ENCODE data around the gene SRCAP. TPM values are rescaled to one million over a fixed set of nuclear protein-coding genes. Genes with fewer than 3 reads are reported as not detected.
A peak's percentile ranks its signal among the peaks of the same experiment; 100 is the strongest.

Gene SRCAP
- total RNA-seq, 2 experiments from 2014 or later, result 59.5 to 60.1 TPM

DNA sequence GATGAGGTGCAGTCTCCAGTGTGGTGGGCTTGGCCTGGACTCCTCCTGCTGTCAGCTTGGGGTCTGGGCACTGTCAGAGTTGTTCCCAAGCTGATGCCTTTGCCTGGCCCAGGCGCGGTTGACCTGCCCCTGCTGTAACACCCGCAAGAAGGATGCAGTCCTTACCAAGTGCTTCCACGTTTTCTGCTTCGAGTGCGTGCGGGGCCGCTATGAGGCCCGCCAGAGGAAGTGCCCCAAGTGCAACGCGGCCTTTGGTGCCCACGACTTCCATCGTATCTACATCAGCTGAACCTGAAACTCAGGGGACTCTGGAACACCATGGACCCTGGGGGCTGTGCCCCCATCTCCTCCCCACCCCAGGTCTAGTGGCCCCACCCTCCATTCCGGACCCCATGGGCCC is 74.9 kb downstream of the SRCAP start:
- intact Hi-C loops (cut with DNase I, micrococcal nuclease), result no loop called here
- H3K36me3 ChIP-seq (ENCODE audit: insufficient read depth, low read length), result peaks cover 40% of the 10 kb centered on the region
- ChIA-PET CTCF (no interaction called here), POLR2A (interaction anchor here (0.6 kb wide), 1 partner anchor 57 kb away, joined by 3 read pairs; no protein-coding TSS in a partner anchor)
- H3K4me3 ChIP-seq (ENCODE audit: low read length), result no peak overlapping the region
- H3K4me3 Mint-ChIP-seq, result no peak overlapping the region
- peaks cover 34% of the 10 kb centered on the region for H3K4me1 Mint-ChIP-seq (ENCODE audit: low read depth)
- ATAC-seq (ENCODE audit: poor library complexity) (no peak), DNase-seq (no peak)
- peaks cover 56% of the 10 kb centered on the region for H3K36me3 Mint-ChIP-seq (ENCODE audit: low read depth)
- peaks cover 20% of the 10 kb centered on the region for H3K4me1 ChIP-seq (ENCODE audit: insufficient read depth, low read length)
- H3K9me3 ChIP-seq (ENCODE audit: control insufficient read depth in 1 of 2, insufficient read depth in 1 of 2, low read length in 2 of 2), result no peaks in the 10 kb centered on the region
- no peak overlapping the region for H3K27ac ChIP-seq (ENCODE audit: low read depth in 1 of 2, low read length in 2 of 2)
- peaks cover 8% of the 10 kb centered on the region for H3K27me3 Mint-ChIP-seq
- no peaks in the 10 kb centered on the region for H3K9me3 Mint-ChIP-seq
- no peaks in the 10 kb centered on the region for H3K27me3 ChIP-seq (ENCODE audit: control insufficient read depth in 1 of 2, insufficient read depth in 2 of 2, low read length in 2 of 2)
- no peak for TF ChIP-seq CTCF (IDR thresholded peaks at IDR 0.05)
- H3K27ac Mint-ChIP-seq, result no peak overlapping the region

- peaks cover 20% of the 10 kb centered on the region for H3K4me1 ChIP-seq (ENCODE audit: insufficient read depth, low read length)
- intact Hi-C loops (cut with DNase I, micrococcal nuclease), result loop anchor here in 1 of 2 experiments (5.0 kb wide), 1 partner anchor 38 kb away; no protein-coding TSS in a partner anchor
- peak overlapping the region; percentile 55 for H3K4me3 ChIP-seq (ENCODE audit: low read length)
- POLR2A ChIA-PET, result interaction anchor here (0.7 to 1.5 kb wide), 6 partner anchors 15 to 116 kb away, joined by 3 to 7 read pairs (median 4); partner anchors contain the start of gene FBRS
- CTCF ChIA-PET, result interaction anchor here (1.1 to 1.5 kb wide), 2 partner anchors 40 to 127 kb away, joined by 4 to 5 read pairs; no protein-coding TSS in a partner anchor
- H3K9me3 ChIP-seq (ENCODE audit: control insufficient read depth in 1 of 2, insufficient read depth in 1 of 2, low read length in 2 of 2), result no peaks in the 10 kb centered on the region
- peaks cover 33% of the 10 kb centered on the region for H3K36me3 ChIP-seq (ENCODE audit: insufficient read depth, low read length)
- TF ChIP-seq CTCF (IDR thresholded peaks at IDR 0.05), result no peak
- H3K27me3 ChIP-seq (ENCODE audit: control insufficient read depth in 1 of 2, insufficient read depth in 2 of 2, low read length in 2 of 2), result no peaks in the 10 kb centered on the region
- no peak for ATAC-seq (ENCODE audit: poor library complexity)
- H3K27ac ChIP-seq (ENCODE audit: low read depth in 1 of 2, low read length in 2 of 2), result no peak overlapping the region
- Mint-ChIP-seq H3K36me3 (ENCODE audit: low read depth) (peaks cover 49% of the 10 kb centered on the region), H3K27ac (no peak overlapping the region), H3K9me3 (no peaks in the 10 kb centered on the region), H3K27me3 (peaks cover 8% of the 10 kb centered on the region), H3K4me3 (peak overlapping the region; percentile 92), H3K4me1 (ENCODE audit: low read depth) (peaks cover 34% of the 10 kb centered on the region)
- DNase-seq, result peak in 1 of 14 experiments; percentile 20
Measured at GRCh38 chr16:30774367-30775130, 75.6 kb downstream of the SRCAP start.

DNA sequence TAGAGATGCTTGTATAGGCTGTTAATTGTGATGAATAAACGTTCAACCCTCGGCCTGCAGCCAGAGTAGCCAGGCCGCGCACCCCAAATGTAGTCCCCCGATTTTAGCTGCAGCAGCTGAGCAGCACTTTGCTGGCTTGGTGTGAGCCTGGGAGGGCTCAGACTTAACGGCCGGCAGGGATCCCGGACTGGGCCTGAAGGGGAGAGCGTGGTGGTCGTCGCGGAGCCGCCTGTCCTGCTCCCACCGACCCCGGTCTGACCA is 76.1 kb downstream of the SRCAP start:
- H3K4me3 Mint-ChIP-seq, result peak overlapping the region; percentile 92
- POLR2A ChIA-PET, result interaction anchor here (0.7 to 1.5 kb wide), 6 partner anchors 15 to 117 kb away, joined by 3 to 7 read pairs (median 4); partner anchors contain the start of gene FBRS
- peaks cover 34% of the 10 kb centered on the region for H3K4me1 Mint-ChIP-seq (ENCODE audit: low read depth)
- H3K27ac ChIP-seq (ENCODE audit: low read depth in 1 of 2, low read length in 2 of 2), result no peak overlapping the region
- H3K4me1 ChIP-seq (ENCODE audit: insufficient read depth, low read length), result peaks cover 20% of the 10 kb centered on the region
- ATAC-seq (ENCODE audit: poor library complexity) (no peak), DNase-seq (no peak)
- peak overlapping the region; percentile 55 for H3K4me3 ChIP-seq (ENCODE audit: low read length)
- intact Hi-C loops (cut with DNase I, micrococcal nuclease), result loop anchor here in 1 of 2 experiments (5.0 kb wide), 1 partner anchor 37 kb away; no protein-coding TSS in a partner anchor
- H3K36me3 ChIP-seq (ENCODE audit: insufficient read depth, low read length), result peaks cover 28% of the 10 kb centered on the region
- H3K27ac Mint-ChIP-seq, result no peak overlapping the region
- H3K27me3 Mint-ChIP-seq, result peaks cover 8% of the 10 kb centered on the region
- H3K27me3 ChIP-seq (ENCODE audit: control insufficient read depth in 1 of 2, insufficient read depth in 2 of 2, low read length in 2 of 2), result no peaks in the 10 kb centered on the region
- H3K9me3 Mint-ChIP-seq, result no peaks in the 10 kb centered on the region
- peaks cover 44% of the 10 kb centered on the region for H3K36me3 Mint-ChIP-seq (ENCODE audit: low read depth)
- CTCF ChIA-PET, result interaction anchor here (1.1 to 1.5 kb wide), 2 partner anchors 39 to 127 kb away, joined by 4 to 5 read pairs; no protein-coding TSS in a partner anchor
- TF ChIP-seq CTCF (IDR thresholded peaks at IDR 0.05), result no peak
- no peaks in the 10 kb centered on the region for H3K9me3 ChIP-seq (ENCODE audit: control insufficient read depth in 1 of 2, insufficient read depth in 1 of 2, low read length in 2 of 2)

Data from CD4-positive, alpha-beta T cell (primary cell).